GM23338 (cell line): ENCODE measurements around the gene ALKBH1. TPM values are rescaled to one million over a fixed set of nuclear protein-coding genes. Genes with fewer than 3 reads are reported as not detected.

Experiments used
- ATAC-seq: fragments of 200-7000 bp; cut with Tn5 transposase; 3 replicates; pipeline ENCODE4 v1.9.1; 2020
- DNase-seq: peaks from one replicate; pipeline ENCODE4 v3.0.0-alpha.2; 2015; ENCODE audit warnings: low spot score
- H2AFZ ChIP-seq: fragments of 200-600 bp; sonication (generic); 2 replicates; pipeline ENCODE4 v1.8.0; 2016; ENCODE audit warnings: antibody characterized with exemption, mild to moderate bottlenecking, moderate library complexity
- H3F3A ChIP-seq: fragments of 200-600 bp; sonication (generic); replicated peaks from 2 replicates; pipeline ENCODE4 v1.8.0; 2017; ENCODE audit warnings: antibody characterized with exemption, mixed run types, low read depth
- H3K27ac ChIP-seq: fragments of 200-600 bp; sonication (generic); 2 replicates; pipeline ENCODE4 v1.6.1; 2016; ENCODE audit warnings: low read depth
- H3K27me3 ChIP-seq: fragments of 200-600 bp; sonication (generic); 2 replicates; pipeline ENCODE4 v1.8.0; 2016; ENCODE audit warnings: mild to moderate bottlenecking, mixed run types, moderate library complexity; ENCODE audit not compliant: insufficient read depth
- H3K36me3 ChIP-seq: fragments of 200-600 bp; sonication (generic); 2 replicates; pipeline ENCODE4 v1.8.0; 2016; ENCODE audit warnings: mild to moderate bottlenecking; ENCODE audit not compliant: insufficient read depth
- H3K4me1 ChIP-seq: fragments of 200-600 bp; sonication (generic); 2 replicates; pipeline ENCODE4 v1.8.0; 2016; ENCODE audit warnings: mild to moderate bottlenecking, moderate library complexity; ENCODE audit not compliant: insufficient read depth
- H3K4me2 ChIP-seq: fragments of 200-600 bp; sonication (generic); 2 replicates; pipeline ENCODE4 v1.7.1; 2017; ENCODE audit warnings: mixed run types
- H3K4me3 ChIP-seq: fragments of 200-600 bp; sonication (generic); 2 replicates; pipeline ENCODE4 v1.6.1; 2016; ENCODE audit warnings: mixed run types
- H3K79me2 ChIP-seq: fragments of 200-600 bp; sonication (generic); replicated peaks from 2 replicates; pipeline ENCODE4 v1.8.0; 2017; ENCODE audit warnings: mild to moderate bottlenecking; ENCODE audit not compliant: insufficient read depth
- H3K9me2 ChIP-seq: fragments of 200-600 bp; sonication (generic); 2 replicates; pipeline ENCODE4 v1.8.0; 2017; ENCODE audit not compliant: insufficient read depth
- H4K20me1 ChIP-seq: fragments of 200-600 bp; sonication (generic); replicated peaks from 2 replicates; pipeline ENCODE4 v1.8.0; 2017; ENCODE audit warnings: mild to moderate bottlenecking; ENCODE audit not compliant: insufficient read depth
- H3K27ac Mint-ChIP-seq: 2 replicates; pipeline ENCODE4 v1.8.0; 2020; ENCODE audit warnings: inconsistent platforms, mild to moderate bottlenecking, moderate library complexity, mixed read lengths
- H3K27me3 Mint-ChIP-seq: 3 replicates; pipeline ENCODE4 v1.8.0; 2022; ENCODE audit warnings: low read depth, mild to moderate bottlenecking, moderate library complexity, mixed read lengths, inconsistent platforms; ENCODE audit not compliant: insufficient read depth, poor library complexity
- H3K36me3 Mint-ChIP-seq: 3 replicates; pipeline ENCODE4 v1.8.0; 2021; ENCODE audit warnings: low read depth, mild to moderate bottlenecking, inconsistent platforms, moderate library complexity, mixed read lengths
- H3K4me1 Mint-ChIP-seq: 3 replicates; pipeline ENCODE4 v1.8.0; 2020; ENCODE audit warnings: mild to moderate bottlenecking, inconsistent platforms, mixed read lengths
- H3K4me3 Mint-ChIP-seq: 3 replicates; pipeline ENCODE4 v1.8.0; 2021; ENCODE audit warnings: moderate library complexity, mild to moderate bottlenecking, inconsistent platforms, mixed read lengths
- H3K9me3 Mint-ChIP-seq: 3 replicates; pipeline ENCODE4 v1.8.0; 2020; ENCODE audit warnings: moderate library complexity, mild to moderate bottlenecking, inconsistent platforms, mixed read lengths
- CREB1 ChIP-seq: fragments of 250-450 bp; sonication (Bioruptor Pico); IDR thresholded peaks from 2 replicates; pipeline ENCODE4 v1.5.0; 2020; ENCODE audit warnings: low read depth, mild to moderate bottlenecking, moderate library complexity
- CTCF ChIP-seq, 2 experiments: fragments of 200-600 bp in 1 of 2; sonication (generic) in 1 of 2; conservative IDR thresholded peaks; 2 replicates each; pipeline versions ENCODE4 v1.5.1 to v1.6.1; 2016 to 2017; ENCODE audit warnings: antibody characterized with exemption in 2 of 2, low read depth in 2 of 2, mild to moderate bottlenecking in 2 of 2, moderate library complexity in 1 of 2
- ETS1 ChIP-seq: IDR thresholded peaks from 2 replicates; pipeline ENCODE4 v1.6.1; 2016; ENCODE audit warnings: antibody characterized with exemption
- EZH2 ChIP-seq: fragments of 200-600 bp; sonication (generic); IDR thresholded peaks from one replicate; pipeline ENCODE4 v1.8.0; 2017; ENCODE audit warnings: antibody characterized with exemption, mild to moderate bottlenecking, low read depth; ENCODE audit not compliant: unreplicated experiment
- EZH2phosphoT487 ChIP-seq: fragments of 200-600 bp; sonication (generic); IDR thresholded peaks from one replicate; pipeline ENCODE4 v1.8.1; 2018; ENCODE audit warnings: antibody characterized with exemption; ENCODE audit not compliant: unreplicated experiment
- JUNB ChIP-seq: IDR thresholded peaks from one replicate; pipeline ENCODE4 v1.6.1; 2016; ENCODE audit warnings: antibody characterized with exemption; ENCODE audit not compliant: unreplicated experiment
- NANOG ChIP-seq: IDR thresholded peaks from 2 replicates; pipeline ENCODE4 v1.6.1; 2016; ENCODE audit warnings: antibody characterized with exemption, borderline replicate concordance
- POLR2AphosphoS5 ChIP-seq: IDR thresholded peaks from 2 replicates; pipeline ENCODE4 v1.6.1; 2016; ENCODE audit warnings: antibody characterized with exemption, low read depth
- REST ChIP-seq: IDR thresholded peaks from one replicate; pipeline ENCODE4 v1.6.1; 2018; ENCODE audit warnings: antibody characterized with exemption; ENCODE audit not compliant: unreplicated experiment
- STAT1 ChIP-seq: IDR thresholded peaks from one replicate; pipeline ENCODE4 v1.6.1; 2016; ENCODE audit warnings: antibody characterized with exemption; ENCODE audit not compliant: unreplicated experiment
- ZNF114 ChIP-seq: fragments of 250-450 bp; sonication (Bioruptor Pico); IDR thresholded peaks from 2 replicates; pipeline ENCODE4 v1.5.0; 2020; ENCODE audit warnings: mild to moderate bottlenecking, moderate library complexity
- ZNF331 ChIP-seq: fragments of 250-450 bp; sonication (Bioruptor Pico); IDR thresholded peaks from 2 replicates; pipeline ENCODE4 v1.5.0; 2020; ENCODE audit warnings: low read depth, mild to moderate bottlenecking, moderate library complexity
- ZNF462 ChIP-seq: fragments of 250-450 bp; sonication (Bioruptor Pico); IDR thresholded peaks from 2 replicates; pipeline ENCODE4 v1.5.0; 2020; ENCODE audit warnings: mild to moderate bottlenecking, moderate library complexity
- long read RNA-seq: library from polyadenylated mRNA; unstranded; transcript quantifications from one replicate; pipeline ENCODE4 v2.0.0, GENCODE V29; 2020; ENCODE audit not compliant: unreplicated experiment
- polyA plus RNA-seq: library from polyadenylated mRNA; unstranded; fragments of >200 nt; fragmentation: Nextera tagmentation; extraction: Ambion mirVana; gene quantifications from 2 replicates; pipeline ENCODE4 v1.2.1, GENCODE V29; 2016
- total RNA-seq: library from RNA; depleted of rRNA; stranded (reverse); fragments of >200 nt; shearing (Covaris generic); gene quantifications from 2 replicates; pipeline ENCODE4 v1.2.3, GENCODE V29; 2014; rRNA removed

ALKBH1 gene
- total RNA-seq (18.8 and 22.2 TPM in 2 replicates), polyA plus RNA-seq (8.8 and 13.0 TPM in 2 replicates)
- long read RNA-seq, partial matches to known transcripts, result 1 of 6 reads
- long read RNA-seq, other reads (novel, unspliced or antisense), result 2 of 6 reads

GRCh38 chr14:77707724-77708408, at the start of gene ALKBH1, which contains the start of gene SLIRP:
Gene ALKBH1, minus strand, starts transcription at chr14:77708023. Its CDS starts 19 bp downstream, at chr14:77708004.
Gene SLIRP, plus strand, starts transcription at chr14:77708103. Its CDS starts 9 bp downstream, at chr14:77708112.
- H3K27ac Mint-ChIP-seq, result peak within 1 kb of the TSS; percentile 98
- peaks cover 9% of the 10 kb centered on the region; the same call in 1 of the 2 replicates for H3F3A ChIP-seq
- H3K4me1 Mint-ChIP-seq, result peaks cover 15% of the 10 kb centered on the region; the same call in 2 of the 3 replicates
- H3K36me3 Mint-ChIP-seq, result peaks cover 51% of the 10 kb centered on the region
- peaks cover 39% of the 10 kb centered on the region for H3K36me3 ChIP-seq
- TF ChIP-seq CTCF (conservative IDR thresholded peaks at IDR 0.05; ENCODE audit: low read depth in 2 of 2), result no peak
- TF ChIP-seq EZH2phosphoT487, result no peak
- no peak for TF ChIP-seq NANOG
- peak; percentile 97 for TF ChIP-seq POLR2AphosphoS5
- no peak for TF ChIP-seq STAT1
- no peak for TF ChIP-seq JUNB
- TF ChIP-seq REST, result no peak
- 0 out of 2 replicates have a peak, but pooled peaks have one; percentile 16 for TF ChIP-seq ZNF114 (CRISPR knock-in tag)
- no peak for TF ChIP-seq CREB1
- TF ChIP-seq ZNF331 (CRISPR knock-in tag), result no peak
- no peak for TF ChIP-seq EZH2
- peak; percentile 93 for TF ChIP-seq ETS1
- TF ChIP-seq ZNF462 (CRISPR knock-in tag), result no peak
- peaks cover 4% of the 10 kb centered on the region for H3K27me3 Mint-ChIP-seq
- ATAC-seq, result peak; percentile 98
- H3K79me2 ChIP-seq, result peaks cover 90% of the 10 kb centered on the region
- peak within 1 kb of the TSS; percentile 98 for H3K4me3 Mint-ChIP-seq
- peaks cover 6% of the 10 kb centered on the region for H3K4me1 ChIP-seq
- H3K4me2 ChIP-seq, result peak within 1 kb of the TSS; percentile 84
- peak; percentile 92 for DNase-seq
- no peaks in the 10 kb centered on the region for H3K9me3 Mint-ChIP-seq
- H3K4me3 ChIP-seq, result peak within 1 kb of the TSS; percentile 85
- H3K27me3 ChIP-seq, result no peaks in the 10 kb centered on the region
- H2AFZ ChIP-seq, result peak within 1 kb of the TSS; percentile 60
- H3K9me2 ChIP-seq, result no peaks in the 10 kb centered on the region
- H3K27ac ChIP-seq, result peak within 1 kb of the TSS; percentile 68
- peaks cover 29% of the 10 kb centered on the region for H4K20me1 ChIP-seq
